HG03342 (cell line): Measurements from ENCODE around the gene TOR4A.

Experiments
- ATAC-seq: cut with Tn5 transposase; IDR thresholded peaks from one replicate; pipeline ENCODE4 v1.9.1; 2021; ENCODE audit warnings: mild to moderate bottlenecking, moderate library complexity; ENCODE audit not compliant: unreplicated experiment

Gene TOR4A

DNA sequence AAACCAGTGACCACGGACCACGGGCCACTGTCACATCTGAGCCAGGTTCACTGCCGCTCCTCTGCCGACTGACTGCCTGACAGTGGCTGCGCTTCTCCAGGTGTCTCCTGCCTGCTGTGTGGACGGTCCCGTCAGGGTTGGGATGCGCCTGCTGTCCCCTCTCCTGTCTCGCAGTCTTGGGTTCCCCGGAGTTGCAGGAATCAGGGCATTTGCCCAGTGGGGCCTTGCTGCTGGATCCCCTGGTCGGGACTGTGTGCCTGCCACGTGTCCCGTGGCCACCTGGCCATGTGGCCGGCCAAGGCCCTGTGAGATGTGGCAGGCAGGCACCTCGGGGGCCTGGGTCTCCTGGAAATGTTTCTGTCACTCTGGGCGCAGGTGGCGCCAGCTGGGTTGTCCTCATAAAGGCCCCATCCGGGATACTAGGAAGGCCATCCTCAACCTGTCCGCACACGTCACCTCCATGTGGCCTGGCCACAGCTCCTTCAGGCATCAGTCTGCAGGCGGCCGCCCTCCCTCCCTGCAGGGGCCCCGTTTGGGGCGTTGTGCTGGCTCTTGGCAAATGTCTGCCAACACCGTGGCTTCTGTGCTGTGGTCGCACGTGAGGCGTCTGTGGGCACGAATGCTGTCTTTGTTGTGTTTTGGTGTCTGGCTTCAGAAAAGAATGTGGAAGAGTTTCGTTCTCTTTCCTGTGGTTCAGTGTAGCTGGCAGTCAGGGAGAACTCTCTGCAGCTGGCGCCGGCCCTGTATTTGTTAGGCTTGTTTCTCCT is 6.4 kb upstream of the TOR4A start:
- no peak for ATAC-seq

GRCh38 chr9:137271696-137272076 is 5.8 kb upstream of the TOR4A start:
- ATAC-seq, result no peak

DNA sequence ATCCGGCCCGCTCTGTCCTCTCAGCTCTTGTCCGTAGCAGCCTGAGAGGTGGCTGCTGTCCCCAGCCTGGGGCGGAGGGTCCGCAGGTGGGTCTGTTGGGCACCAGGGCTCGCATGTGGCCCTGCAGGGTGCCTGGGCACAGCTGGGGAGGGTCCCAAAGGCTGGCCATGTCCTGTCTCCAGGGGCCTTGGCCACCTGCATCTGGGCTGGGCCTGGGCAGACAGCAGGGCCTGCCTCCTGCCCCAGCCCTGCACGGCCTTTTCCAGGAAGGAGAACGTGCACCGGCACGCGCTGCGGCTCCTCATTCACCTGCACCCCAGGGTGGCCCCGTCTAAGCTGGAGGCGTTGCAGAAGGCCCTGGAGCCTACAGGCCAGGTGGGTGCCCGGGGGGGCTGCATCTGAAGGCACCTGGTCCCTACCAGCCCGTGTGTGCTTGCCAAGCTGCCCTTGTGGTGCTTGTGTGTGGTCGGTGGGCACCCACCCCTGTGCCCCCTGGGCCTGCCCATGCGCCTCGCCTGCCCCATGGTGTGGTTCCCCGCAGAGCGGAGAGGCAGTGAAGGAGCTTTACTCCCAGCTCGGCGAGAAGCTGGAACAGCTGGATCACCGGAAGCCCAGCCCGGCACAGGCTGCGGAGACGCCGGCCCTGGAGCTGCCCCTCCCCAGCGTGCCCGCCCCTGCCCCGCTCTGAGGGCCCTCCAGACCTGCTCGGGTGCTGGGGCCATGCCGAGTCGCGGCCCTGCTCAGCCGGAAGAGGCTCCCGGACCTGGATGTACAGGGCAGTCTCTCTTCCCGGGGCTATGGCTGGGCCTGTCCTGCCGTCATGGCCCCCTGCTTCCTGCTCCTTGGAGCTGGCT is 5.1 kb upstream of the TOR4A start:
- ATAC-seq, result no peak

DNA sequence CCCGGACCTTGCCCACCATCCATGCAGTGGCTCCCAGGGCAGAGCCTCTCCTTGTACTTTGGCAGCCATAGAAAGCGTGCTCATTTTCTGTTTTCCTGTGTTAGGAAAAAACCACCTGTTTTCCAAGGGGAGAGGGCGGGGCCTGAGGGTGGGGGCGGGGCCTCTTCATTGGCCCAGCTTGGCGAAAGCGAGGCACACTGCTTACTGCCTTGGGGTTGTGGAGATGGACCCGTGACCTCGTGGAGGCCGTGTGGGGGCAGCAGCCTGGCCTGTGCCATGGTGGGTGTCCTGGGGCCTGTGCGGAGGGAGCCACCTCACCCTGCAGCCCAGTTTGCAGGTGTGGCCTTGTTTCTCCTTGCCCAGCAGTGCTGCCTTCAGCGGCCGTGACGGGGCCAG is 4.4 kb upstream of the TOR4A start:
- no peak for ATAC-seq

- no peak for ATAC-seq
These were observed 3.8 kb upstream of the TOR4A start for GRCh38 chr9:137273611-137274320.

- no peak for ATAC-seq
These were observed 2.3 kb upstream of the TOR4A start for GRCh38 chr9:137275203-137275587.

GRCh38 chr9:137275588-137276472 is 1.7 kb upstream of the TOR4A start:
- ATAC-seq, result no peak

- ATAC-seq, result no peak
These were observed 825 bp upstream of the TOR4A start for GRCh38 chr9:137276473-137277328.

GRCh38 chr9:137278061-137278701 is 655 bp downstream of the TOR4A start:
- no peak for ATAC-seq

DNA sequence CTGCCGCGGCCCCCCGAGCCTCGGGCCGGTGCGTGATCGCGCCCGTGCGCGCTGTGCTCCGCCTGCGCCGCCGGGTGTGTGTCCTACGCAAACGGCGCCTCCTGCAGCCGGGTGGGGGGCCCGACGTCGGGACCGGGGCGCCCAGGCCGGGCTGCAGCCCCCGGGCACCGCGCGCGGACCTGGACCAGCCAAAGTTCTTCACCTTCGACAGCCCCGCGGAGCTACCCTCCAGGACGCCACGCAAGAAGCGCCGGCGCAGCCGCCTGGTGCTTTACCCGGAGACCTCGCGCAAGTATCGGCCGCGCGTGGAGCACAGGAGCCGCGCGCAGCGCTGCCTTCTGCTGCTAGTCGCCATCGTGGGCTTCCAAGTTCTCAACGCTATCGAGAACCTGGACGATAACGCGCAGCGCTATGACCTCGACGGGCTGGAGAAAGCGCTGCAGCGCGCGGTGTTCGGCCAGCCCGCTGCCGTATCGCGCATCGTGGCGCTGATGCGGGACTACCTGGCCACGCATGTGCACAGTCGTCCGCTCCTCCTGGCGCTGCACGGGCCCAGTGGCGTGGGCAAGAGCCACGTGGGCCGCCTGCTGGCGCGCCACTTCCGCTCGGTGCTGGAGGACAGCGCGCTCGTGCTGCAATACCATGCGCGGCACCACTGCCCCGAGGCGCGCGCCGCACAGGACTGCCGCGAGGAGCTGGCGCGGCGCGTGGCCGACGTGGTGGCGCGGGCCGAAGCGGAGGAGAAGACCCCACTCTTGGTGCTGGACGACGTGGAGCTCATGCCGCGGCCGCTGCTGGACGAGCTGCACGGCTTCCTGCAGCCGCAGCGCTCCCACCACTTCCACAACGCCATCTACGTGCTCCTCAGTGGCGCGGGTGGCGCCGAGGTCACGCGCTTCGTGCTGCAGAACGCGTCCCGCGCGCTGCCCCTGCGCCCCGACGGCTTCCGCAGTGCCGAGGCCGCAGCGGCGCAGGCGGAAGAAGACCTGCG is 1.5 kb downstream of the TOR4A start:
- no peak for ATAC-seq

GRCh38 chr9:137279741-137280473 is 2.4 kb downstream of the TOR4A start:
- ATAC-seq, result no peak

GRCh38 chr9:137280474-137281344 is 3.2 kb downstream of the TOR4A start:
- no peak for ATAC-seq

GRCh38 chr9:137281345-137282116 is 4.0 kb downstream of the TOR4A start:
- no peak for ATAC-seq

DNA sequence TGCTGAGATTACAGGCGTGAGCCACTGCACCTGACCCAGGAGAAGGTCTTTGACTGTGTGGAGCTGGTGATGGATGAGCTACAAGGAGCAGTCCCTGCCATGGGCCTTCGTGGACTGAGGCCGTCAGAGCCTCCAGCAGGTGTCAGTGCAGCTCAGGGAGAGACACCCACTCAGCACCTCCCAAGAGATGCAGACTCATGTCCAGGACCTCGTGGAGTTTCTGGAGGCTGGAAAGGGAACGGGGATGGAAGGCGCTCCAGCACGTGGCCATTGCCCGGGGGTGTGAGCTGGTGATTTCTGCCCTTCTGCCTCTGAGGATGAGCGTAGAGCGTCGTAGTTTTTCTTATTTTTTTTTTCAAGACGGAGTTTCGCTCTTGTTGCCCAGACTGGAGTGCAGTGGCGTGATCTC is 9.5 kb downstream of the TOR4A start:
- ATAC-seq, result peak; percentile 23

DNA sequence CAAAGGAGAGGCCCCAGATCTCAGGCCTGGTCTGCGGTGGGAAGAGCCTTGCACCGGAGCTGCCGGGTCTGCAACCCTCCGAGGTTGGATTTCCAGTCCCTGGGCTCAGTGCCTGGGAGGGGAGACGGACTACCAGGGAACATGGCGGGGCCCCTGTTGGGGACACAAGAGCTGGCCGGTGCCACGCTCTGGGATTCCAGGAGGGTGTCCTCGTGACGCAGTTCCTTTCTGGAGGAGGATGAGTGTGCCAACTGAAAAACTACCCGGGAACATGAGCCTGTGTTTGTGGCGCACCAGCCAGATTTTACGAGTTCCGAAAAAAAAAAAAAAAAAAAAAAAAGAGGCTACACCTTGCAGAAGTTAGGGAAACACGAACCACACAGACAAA is 15.6 kb downstream of the TOR4A start:
- ATAC-seq, result no peak
